SK-N-SH (cell line): ENCODE results near the gene MPP3. TPM values are rescaled to one million over a fixed set of nuclear protein-coding genes. Genes with fewer than 3 reads are reported as not detected.

Experiments
- CTCF ChIA-PET: fragments of 300-600, 350-600 bp; formaldehyde crosslinking; extraction: SDS; loops from one replicate; lab custom pipeline; 2021; lab: Yijun Ruan, JAX
- POLR2A ChIA-PET: fragments of 350-600 bp; sonication (Branson Sonifier 250); formaldehyde crosslinking; extraction: SDS; loops from one replicate; lab custom pipeline; 2020; ENCODE audit warnings: antibody characterized with exemption, inconsistent platforms; lab: Yijun Ruan, JAX
- DNase-seq: peaks from one replicate; pipeline ENCODE4 v3.0.0; 2012
- H2AFZ ChIP-seq: fragments of 200-600 bp; sonication (generic); 2 replicates; pipeline ENCODE4 v1.8.1; 2016; ENCODE audit warnings: antibody characterized with exemption, mild to moderate bottlenecking, low read depth
- H3F3A ChIP-seq: fragments of 200-600 bp; sonication (generic); replicated peaks from 2 replicates; pipeline ENCODE3; 2016; ENCODE audit warnings: antibody characterized with exemption, mild to moderate bottlenecking; ENCODE audit not compliant: insufficient read depth
- H3K27ac ChIP-seq, 2 experiments: fragments of 200-500 bp in 1 of 2; fragments of 200-600 bp in 1 of 2; sonication (Bioruptor generic) in 1 of 2; sonication (generic), shearing (Covaris generic) in 1 of 2; 2 replicates each; pipeline versions ENCODE4 v1.5.1 to v1.6.1; 2014 to 2016; ENCODE audit warnings: low read depth in 2 of 2, inconsistent platforms in 1 of 2, low read length in 1 of 2, mild to moderate bottlenecking in 1 of 2, mixed read lengths in 1 of 2
- H3K27me3 ChIP-seq: fragments of 200-600 bp; sonication (generic), shearing (Covaris generic); 2 replicates; pipeline ENCODE4 v1.6.1; 2016; ENCODE audit warnings: mixed run types; ENCODE audit not compliant: insufficient read depth
- H3K36me3 ChIP-seq, 2 experiments: fragments of 200-500 bp in 1 of 2; fragments of 200-600 bp in 1 of 2; sonication (Bioruptor generic) in 1 of 2; sonication (generic) in 1 of 2; replicated peaks in 1 of 2; 2 replicates each; pipeline versions ENCODE3 to v1.5.1; 2014 to 2016; ENCODE audit warnings: low read length in 1 of 2, mild to moderate bottlenecking in 1 of 2; ENCODE audit not compliant: insufficient read depth in 2 of 2, control insufficient read depth in 1 of 2
- H3K4me1 ChIP-seq, 2 experiments: fragments of 200-500 bp in 1 of 2; fragments of 200-600 bp in 1 of 2; sonication (Bioruptor generic) in 1 of 2; sonication (generic), shearing (Covaris generic) in 1 of 2; 2 replicates each; pipeline versions ENCODE4 v1.5.1 to v1.6.1; 2014 to 2016; ENCODE audit warnings: low read depth in 1 of 2, low read length in 1 of 2, mixed run types in 1 of 2; ENCODE audit not compliant: insufficient read depth in 2 of 2, control insufficient read depth in 1 of 2
- H3K4me2 ChIP-seq: fragments of 200-600 bp; sonication (generic), shearing (Covaris generic); 2 replicates; pipeline ENCODE4 v1.6.1; 2017; ENCODE audit warnings: mixed run types
- H3K4me3 ChIP-seq, 2 experiments: fragments of 200-500 bp in 1 of 2; fragments of 200-600 bp in 1 of 2; sonication (Bioruptor generic) in 1 of 2; sonication (generic), shearing (Covaris generic) in 1 of 2; 2 replicates each; pipeline versions ENCODE4 v1.5.1 to v1.8.1; 2014 to 2016; ENCODE audit warnings: low read depth in 2 of 2, inconsistent platforms in 1 of 2, low read length in 1 of 2, mild to moderate bottlenecking in 1 of 2, mixed read lengths in 1 of 2, moderate library complexity in 1 of 2
- H3K79me2 ChIP-seq: fragments of 200-600 bp; sonication (generic); 2 replicates; pipeline ENCODE4 v1.8.1; 2017; ENCODE audit warnings: mild to moderate bottlenecking; ENCODE audit not compliant: insufficient read depth
- H3K9ac ChIP-seq: fragments of 200-600 bp; sonication (generic); 2 replicates; pipeline ENCODE4 v1.6.1; 2017; ENCODE audit warnings: mixed run types
- H3K9me2 ChIP-seq: fragments of 200-600 bp; sonication (generic); 2 replicates; pipeline ENCODE4 v1.6.1; 2017; ENCODE audit warnings: mixed run types
- H3K9me3 ChIP-seq: fragments of 200-600 bp; sonication (generic); 2 replicates; pipeline ENCODE4 v1.6.1; 2017; ENCODE audit warnings: mixed run types, mild to moderate bottlenecking, moderate library complexity
- H4K20me1 ChIP-seq: fragments of 200-600 bp; sonication (generic); 2 replicates; pipeline ENCODE4 v1.6.1; 2017; ENCODE audit warnings: mild to moderate bottlenecking, mixed run types; ENCODE audit not compliant: insufficient read depth
- CHD2 ChIP-seq: fragments of 150-350 bp; IDR thresholded peaks from 2 replicates; pipeline ENCODE4 v1.6.1; 2018; ENCODE audit warnings: low read length; ENCODE audit not compliant: partially characterized antibody
- ELF1 ChIP-seq: IDR thresholded peaks from 2 replicates; pipeline ENCODE4 v1.4.0; 2012
- FOSL2 ChIP-seq: IDR thresholded peaks from 2 replicates; pipeline ENCODE4 v1.4.0; 2012; ENCODE audit warnings: low read depth, mild to moderate bottlenecking, moderate library complexity, borderline replicate concordance
- FOXJ3 ChIP-seq: sonication (generic); formaldehyde crosslinking; IDR thresholded peaks from 2 replicates; pipeline ENCODE4 v1.5.1; 2020; ENCODE audit warnings: mild to moderate bottlenecking, missing genetic modification reagents
- FOXM1 ChIP-seq: IDR thresholded peaks from 2 replicates; pipeline ENCODE4 v1.4.0; 2012; ENCODE audit warnings: low read depth, mild to moderate bottlenecking
- GABPA ChIP-seq: IDR thresholded peaks from 2 replicates; pipeline ENCODE4 v1.4.0; 2012; ENCODE audit warnings: low read depth, mild to moderate bottlenecking
- GATA2 ChIP-seq: sonication (generic); formaldehyde crosslinking; IDR thresholded peaks from 2 replicates; pipeline ENCODE4 v1.5.0; 2020; ENCODE audit warnings: mild to moderate bottlenecking, missing genetic modification reagents
- MEF2A ChIP-seq: IDR thresholded peaks from 2 replicates; pipeline ENCODE4 v1.4.0; 2012; ENCODE audit warnings: low read depth, borderline replicate concordance
- RAD21 ChIP-seq: IDR thresholded peaks from 2 replicates; pipeline ENCODE4 v1.6.1; 2012; ENCODE audit warnings: mild to moderate bottlenecking, low read length
- RCOR1 ChIP-seq: fragments of 150-350 bp; IDR thresholded peaks from 2 replicates; pipeline ENCODE4 v1.6.1; 2017; ENCODE audit warnings: antibody characterized with exemption, low read length
- RXRA ChIP-seq: IDR thresholded peaks from 2 replicates; pipeline ENCODE4 v1.4.0; 2012; ENCODE audit warnings: low read depth, mild to moderate bottlenecking, borderline replicate concordance
- SMC3 ChIP-seq: IDR thresholded peaks from 2 replicates; pipeline ENCODE4 v1.6.1; 2012; ENCODE audit warnings: low read depth, low read length, improper control_type of control experiment
- TAF1 ChIP-seq: IDR thresholded peaks from 2 replicates; pipeline ENCODE4 v1.6.1; 2012; ENCODE audit warnings: low read depth, mild to moderate bottlenecking, low read length, moderate library complexity, borderline replicate concordance
- YY1 ChIP-seq: IDR thresholded peaks from 2 replicates; pipeline ENCODE4 v1.4.0; 2012; ENCODE audit warnings: low read depth, mild to moderate bottlenecking
- WGBS: methylation state at CpG from one replicate; pipeline ENCODE4 v1.1.6; 2017; ENCODE audit warnings: low lambda C conversion rate; 5-methylcytosine and 5-hydroxymethylcytosine counted together
- polyA plus RNA-seq, 3 experiments: library from polyadenylated mRNA; depleted of rRNA; stranded (reverse); fragments of >200 nt; gene quantifications; 2 replicates each; pipeline ENCODE4 v1.2.3, GENCODE V29; 2012
- TF ChIP-seq, protein P1 (sequence below): IDR thresholded peaks from 2 replicates; pipeline ENCODE4 v1.6.1; 2012; ENCODE audit warnings: mild to moderate bottlenecking, low read depth, low read length, moderate library complexity
- TF ChIP-seq, protein P2 (sequence below): IDR thresholded peaks from 2 replicates; pipeline ENCODE4 v1.4.0; 2012; ENCODE audit warnings: low read depth, borderline replicate concordance
- TF ChIP-seq, protein P3 (sequence below): fragments of 150-350 bp; IDR thresholded peaks from 2 replicates; pipeline ENCODE4 v1.6.1; 2016; ENCODE audit warnings: mild to moderate bottlenecking, low read depth, low read length

MPP3 gene
- polyA plus RNA-seq, 1 of the 3 experiments (the other 2 are of a cell fraction), result 14.1 TPM

DNA sequence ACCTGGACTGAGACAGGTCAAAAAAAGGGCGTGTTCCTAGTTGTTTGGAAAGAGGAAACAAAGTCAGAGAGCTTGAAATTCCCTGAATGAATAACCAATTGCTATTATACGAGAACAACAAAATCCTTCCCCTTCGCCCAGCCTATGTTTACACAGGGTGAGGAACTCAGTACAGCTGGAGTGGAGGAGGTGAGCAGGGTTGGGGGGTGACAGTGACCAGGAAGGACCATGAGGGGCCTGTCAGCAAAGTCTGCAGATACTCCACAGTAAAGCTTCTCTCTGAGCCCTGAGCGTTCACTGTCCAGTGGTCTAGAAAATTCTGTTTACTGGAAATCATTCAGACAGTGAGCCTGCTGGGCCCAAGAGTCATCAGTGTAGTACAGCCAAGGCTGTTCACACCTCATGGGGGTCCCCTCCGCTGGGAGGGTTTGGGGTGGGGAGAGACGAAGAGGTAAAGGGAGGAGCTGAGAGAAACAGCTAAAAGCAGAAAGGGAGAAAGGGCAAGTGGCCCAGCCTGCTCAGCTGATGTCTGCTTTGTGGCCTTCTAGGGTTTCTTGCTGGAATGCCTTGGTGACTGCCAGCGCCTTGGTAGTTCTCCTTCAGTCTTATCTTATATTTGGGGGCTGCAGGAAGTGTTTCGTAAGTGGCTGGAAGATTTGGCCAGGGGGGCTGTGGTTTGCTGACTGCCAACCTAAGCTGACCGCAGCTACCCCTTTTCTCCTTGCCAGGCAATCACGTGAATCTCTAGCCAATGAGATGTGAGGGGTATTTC is 59.9 kb downstream of the MPP3 start:
- POLR2A ChIA-PET, result no interaction called here
- CTCF ChIA-PET, result interaction anchor here (0.7 to 2.1 kb wide), 4 partner anchors 13 to 196 kb away, joined by 4 to 14 read pairs (median 4); no protein-coding TSS in a partner anchor
- TF ChIP-seq YY1 (no peak), GABPA (no peak), RXRA (no peak), FOXM1 (no peak), ELF1 (no peak), CHD2 (no peak), GATA2 (no peak), RAD21 (no peak)
- TF ChIP-seq, protein P1, sequence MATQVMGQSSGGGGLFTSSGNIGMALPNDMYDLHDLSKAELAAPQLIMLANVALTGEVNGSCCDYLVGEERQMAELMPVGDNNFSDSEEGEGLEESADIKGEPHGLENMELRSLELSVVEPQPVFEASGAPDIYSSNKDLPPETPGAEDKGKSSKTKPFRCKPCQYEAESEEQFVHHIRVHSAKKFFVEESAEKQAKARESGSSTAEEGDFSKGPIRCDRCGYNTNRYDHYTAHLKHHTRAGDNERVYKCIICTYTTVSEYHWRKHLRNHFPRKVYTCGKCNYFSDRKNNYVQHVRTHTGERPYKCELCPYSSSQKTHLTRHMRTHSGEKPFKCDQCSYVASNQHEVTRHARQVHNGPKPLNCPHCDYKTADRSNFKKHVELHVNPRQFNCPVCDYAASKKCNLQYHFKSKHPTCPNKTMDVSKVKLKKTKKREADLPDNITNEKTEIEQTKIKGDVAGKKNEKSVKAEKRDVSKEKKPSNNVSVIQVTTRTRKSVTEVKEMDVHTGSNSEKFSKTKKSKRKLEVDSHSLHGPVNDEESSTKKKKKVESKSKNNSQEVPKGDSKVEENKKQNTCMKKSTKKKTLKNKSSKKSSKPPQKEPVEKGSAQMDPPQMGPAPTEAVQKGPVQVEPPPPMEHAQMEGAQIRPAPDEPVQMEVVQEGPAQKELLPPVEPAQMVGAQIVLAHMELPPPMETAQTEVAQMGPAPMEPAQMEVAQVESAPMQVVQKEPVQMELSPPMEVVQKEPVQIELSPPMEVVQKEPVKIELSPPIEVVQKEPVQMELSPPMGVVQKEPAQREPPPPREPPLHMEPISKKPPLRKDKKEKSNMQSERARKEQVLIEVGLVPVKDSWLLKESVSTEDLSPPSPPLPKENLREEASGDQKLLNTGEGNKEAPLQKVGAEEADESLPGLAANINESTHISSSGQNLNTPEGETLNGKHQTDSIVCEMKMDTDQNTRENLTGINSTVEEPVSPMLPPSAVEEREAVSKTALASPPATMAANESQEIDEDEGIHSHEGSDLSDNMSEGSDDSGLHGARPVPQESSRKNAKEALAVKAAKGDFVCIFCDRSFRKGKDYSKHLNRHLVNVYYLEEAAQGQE, result no peak

DNA sequence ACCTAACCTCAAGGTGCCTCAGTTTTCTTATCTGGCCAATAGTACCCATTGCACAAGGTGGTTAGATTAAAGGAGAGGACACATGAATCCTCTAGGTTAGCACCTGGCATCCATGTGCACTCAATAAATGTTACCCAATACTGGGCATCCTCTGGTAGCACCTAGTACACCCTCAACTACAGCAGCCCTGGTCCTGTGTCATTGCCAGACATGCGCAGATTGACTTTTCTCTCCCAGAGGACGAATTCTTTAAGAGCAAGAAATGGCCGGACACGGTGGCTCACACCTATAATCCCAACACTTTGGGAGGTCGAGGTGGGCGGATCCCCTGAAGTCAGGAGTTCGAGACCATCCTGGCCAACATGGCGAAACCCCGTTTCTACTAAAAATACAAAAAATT is 61.5 kb downstream of the MPP3 start:
- H3K4me3 ChIP-seq, result no peak overlapping the region
- CTCF ChIA-PET, result interaction anchor here (1.5 to 2.1 kb wide), 2 partner anchors 11 to 77 kb away, joined by 4 to 14 read pairs; no protein-coding TSS in a partner anchor
- TF ChIP-seq FOXJ3 (no peak), SMC3 (no peak), FOSL2 (no peak), FOXM1 (no peak), MEF2A (no peak), RAD21 (no peak), CHD2 (no peak), TAF1 (no peak), RCOR1 (no peak)
- TF ChIP-seq, protein P2, sequence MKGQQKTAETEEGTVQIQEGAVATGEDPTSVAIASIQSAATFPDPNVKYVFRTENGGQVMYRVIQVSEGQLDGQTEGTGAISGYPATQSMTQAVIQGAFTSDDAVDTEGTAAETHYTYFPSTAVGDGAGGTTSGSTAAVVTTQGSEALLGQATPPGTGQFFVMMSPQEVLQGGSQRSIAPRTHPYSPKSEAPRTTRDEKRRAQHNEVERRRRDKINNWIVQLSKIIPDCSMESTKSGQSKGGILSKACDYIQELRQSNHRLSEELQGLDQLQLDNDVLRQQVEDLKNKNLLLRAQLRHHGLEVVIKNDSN, result no peak
- TF ChIP-seq, protein P3, sequence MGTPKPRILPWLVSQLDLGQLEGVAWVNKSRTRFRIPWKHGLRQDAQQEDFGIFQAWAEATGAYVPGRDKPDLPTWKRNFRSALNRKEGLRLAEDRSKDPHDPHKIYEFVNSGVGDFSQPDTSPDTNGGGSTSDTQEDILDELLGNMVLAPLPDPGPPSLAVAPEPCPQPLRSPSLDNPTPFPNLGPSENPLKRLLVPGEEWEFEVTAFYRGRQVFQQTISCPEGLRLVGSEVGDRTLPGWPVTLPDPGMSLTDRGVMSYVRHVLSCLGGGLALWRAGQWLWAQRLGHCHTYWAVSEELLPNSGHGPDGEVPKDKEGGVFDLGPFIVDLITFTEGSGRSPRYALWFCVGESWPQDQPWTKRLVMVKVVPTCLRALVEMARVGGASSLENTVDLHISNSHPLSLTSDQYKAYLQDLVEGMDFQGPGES, result no peak
- TF ChIP-seq, protein P1, result no peak

More for the DNA sequence above, 59.9 kb downstream of the MPP3 start:
- H3F3A ChIP-seq, result peaks cover 18% of the 10 kb centered on the region
- no peak overlapping the region for H3K9ac ChIP-seq
- no peak for DNase-seq
- H2AFZ ChIP-seq, result no peak overlapping the region
- H3K27ac ChIP-seq, result no peak overlapping the region
- H3K4me1 ChIP-seq, result peaks cover 2 to 8% of the 10 kb centered on the region in 2 experiments; a peak in 1 of 4 replicates
- H3K4me2 ChIP-seq, result no peak overlapping the region
- WGBS, result 93% methylated on average over 8 of the region's 10 CpGs
- H4K20me1 ChIP-seq, result peaks cover 15% of the 10 kb centered on the region
- H3K4me3 ChIP-seq, result no peak overlapping the region
- H3K9me2 ChIP-seq, result no peaks in the 10 kb centered on the region
- H3K9me3 ChIP-seq, result no peaks in the 10 kb centered on the region
- H3K79me2 ChIP-seq, result peaks cover 45% of the 10 kb centered on the region
- peaks cover 47 to 52% of the 10 kb centered on the region in 2 experiments for H3K36me3 ChIP-seq
- H3K27me3 ChIP-seq, result no peaks in the 10 kb centered on the region

More for the DNA sequence above, 61.5 kb downstream of the MPP3 start:
- H3K9me2 ChIP-seq, result no peaks in the 10 kb centered on the region
- no peak overlapping the region for H2AFZ ChIP-seq
- H3F3A ChIP-seq, result peaks cover 18% of the 10 kb centered on the region
- H3K9me3 ChIP-seq, result no peaks in the 10 kb centered on the region
- WGBS, result 99% methylated on average over 9 of the region's 9 CpGs
- no peak for DNase-seq
- POLR2A ChIA-PET, result no interaction called here
- H3K27me3 ChIP-seq, result no peaks in the 10 kb centered on the region
- no peak overlapping the region for H3K9ac ChIP-seq
- no peak overlapping the region for H3K4me2 ChIP-seq
- peaks cover 29% of the 10 kb centered on the region for H3K79me2 ChIP-seq
- peaks cover 44 to 58% of the 10 kb centered on the region in 2 experiments for H3K36me3 ChIP-seq
- H3K4me1 ChIP-seq, result no peaks in the 10 kb centered on the region
- H3K27ac ChIP-seq, result no peak overlapping the region
- H4K20me1 ChIP-seq, result peaks cover 13% of the 10 kb centered on the region
